ENCODE results near the gene MDM4. TPM values are rescaled to one million over a fixed set of nuclear protein-coding genes. Genes with fewer than 3 reads are reported as not detected.

The MDM4 gene
- total RNA-seq, 6 experiments from 2014 or later = 21.0 to 37.6 (median 25.3) TPM

- DNase-seq = no peak
- ATAC-seq = no peak
- Histone ChIP-seq H3K36me3 (no peaks in the 10 kb centered on the region), H3K4me1 (peaks cover 0 to 3% (median 0%) of the 10 kb centered on the region in 4 donors), H3K27me3 (no peaks in the 10 kb centered on the region), H3K27ac (no peak overlapping the region), H3K4me3 (no peak overlapping the region), H3K9me3 (no peaks in the 10 kb centered on the region)
- intact Hi-C loops (cut with DNase I) = no loop called here
- 35% methylated on average over 2 of the region's 7 CpGs for WGBS (ENCODE audit: insufficient coverage, low coverage, low lambda C conversion rate, missing lambda C conversion rate)
- TF ChIP-seq, protein P1, sequence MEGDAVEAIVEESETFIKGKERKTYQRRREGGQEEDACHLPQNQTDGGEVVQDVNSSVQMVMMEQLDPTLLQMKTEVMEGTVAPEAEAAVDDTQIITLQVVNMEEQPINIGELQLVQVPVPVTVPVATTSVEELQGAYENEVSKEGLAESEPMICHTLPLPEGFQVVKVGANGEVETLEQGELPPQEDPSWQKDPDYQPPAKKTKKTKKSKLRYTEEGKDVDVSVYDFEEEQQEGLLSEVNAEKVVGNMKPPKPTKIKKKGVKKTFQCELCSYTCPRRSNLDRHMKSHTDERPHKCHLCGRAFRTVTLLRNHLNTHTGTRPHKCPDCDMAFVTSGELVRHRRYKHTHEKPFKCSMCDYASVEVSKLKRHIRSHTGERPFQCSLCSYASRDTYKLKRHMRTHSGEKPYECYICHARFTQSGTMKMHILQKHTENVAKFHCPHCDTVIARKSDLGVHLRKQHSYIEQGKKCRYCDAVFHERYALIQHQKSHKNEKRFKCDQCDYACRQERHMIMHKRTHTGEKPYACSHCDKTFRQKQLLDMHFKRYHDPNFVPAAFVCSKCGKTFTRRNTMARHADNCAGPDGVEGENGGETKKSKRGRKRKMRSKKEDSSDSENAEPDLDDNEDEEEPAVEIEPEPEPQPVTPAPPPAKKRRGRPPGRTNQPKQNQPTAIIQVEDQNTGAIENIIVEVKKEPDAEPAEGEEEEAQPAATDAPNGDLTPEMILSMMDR (IDR thresholded peaks at IDR 0.05) = no peak
- no peak for TF ChIP-seq POLR2A (IDR thresholded peaks at IDR 0.05)
Observed at GRCh38 chr1:204605791-204606190, 89.6 kb downstream of the MDM4 start.

Small RNAs within 50 kb of the gene (small RNA-seq; reads per million reads assigned to genes)
- 336 to 1,411 reads per million in 2 experiments for gene RNA5SP74

Other genes with a start within 250 kb of the MDM4 start
- gene PLEKHA6, start 156.5 kb upstream of the MDM4 start, total RNA-seq = 10 to 100 TPM; 16.6 to 31.1 (median 22.1) TPM
- 10 to 100 TPM; 28.6 to 43.6 (median 34.3) TPM for gene PPP1R15B, start 104.6 kb upstream of the MDM4 start, total RNA-seq
- gene PIK3C2B, start 21.6 kb upstream of the MDM4 start, total RNA-seq = 10 to 100 TPM in 3 of 6 experiments, 1 to 10 TPM in 3; 7.6 to 18.5 (median 10.1) TPM
- gene LRRN2, start 169.3 kb downstream of the MDM4 start, total RNA-seq = under 1 TPM; 0.07 to 0.78 (median 0.25) TPM